PFSK-1 (cell line): ENCODE results near the gene POP7.

Experiments
- FOXP2 ChIP-seq: optimal IDR thresholded peaks from 2 replicates; pipeline ENCODE3; 2011; ENCODE audit warnings: borderline replicate concordance, control low read depth, inconsistent platforms; ENCODE audit not compliant: insufficient read depth; ENCODE audit errors: extremely low read length, extremely low read depth
- POLR2AphosphoS5 ChIP-seq: IDR thresholded peaks from 2 replicates; pipeline ENCODE4 v1.6.1; 2012; ENCODE audit warnings: low read depth, mild to moderate bottlenecking, control low read depth, low read length, moderate library complexity
- REST ChIP-seq, 2 experiments: IDR thresholded peaks; 2 replicates each; pipeline versions ENCODE4 v1.6.1 to v1.8.0; 2011 to 2012; ENCODE audit warnings: low read depth in 2 of 2, low read length in 2 of 2, control low read depth in 1 of 2, inconsistent platforms in 1 of 2, mild to moderate bottlenecking in 1 of 2, moderate library complexity in 1 of 2; ENCODE audit not compliant: insufficient read depth in 1 of 2
- SIN3A ChIP-seq: IDR thresholded peaks from 2 replicates; pipeline ENCODE4 v1.6.1; 2012; ENCODE audit warnings: mild to moderate bottlenecking, low read length, moderate library complexity, borderline replicate concordance; ENCODE audit not compliant: insufficient read depth
- TAF1 ChIP-seq: IDR thresholded peaks from 2 replicates; pipeline ENCODE4 v1.6.1; 2012; ENCODE audit warnings: low read length, control low read depth, borderline replicate concordance; ENCODE audit not compliant: insufficient read depth

- no peak for TF ChIP-seq POLR2AphosphoS5
- TF ChIP-seq TAF1: no peak
- no peak for TF ChIP-seq REST (IDR thresholded peaks at IDR 0.05; ENCODE audit: insufficient read depth in 1 of 2, low read depth in 2 of 2, low read length in 2 of 2)
- TF ChIP-seq FOXP2: no peak
- no peak for TF ChIP-seq SIN3A
These were observed 24.3 kb downstream of the POP7 start for GRCh38 chr7:100730136-100730800.
